ENCODE measurements around the gene SURF4.
"Not testable (repeated sequence)": the region's sequence is repeated elsewhere in the genome, so short reads cannot be mapped to it uniquely, and the experiment has no call there.

The SURF4 gene

GRCh38 chr9:133378408-133378962, 2.6 kb upstream of the SURF4 start:
- TF ChIP-seq CTCF (conservative IDR thresholded peaks at IDR 0.05), result no peak
- H3K27ac ChIP-seq, result no peak overlapping the region

GRCh38 chr9:133377721-133378216, 1.9 kb upstream of the SURF4 start:
- no peak for TF ChIP-seq CTCF (conservative IDR thresholded peaks at IDR 0.05)
- no peak overlapping the region for H3K27ac ChIP-seq

DNA sequence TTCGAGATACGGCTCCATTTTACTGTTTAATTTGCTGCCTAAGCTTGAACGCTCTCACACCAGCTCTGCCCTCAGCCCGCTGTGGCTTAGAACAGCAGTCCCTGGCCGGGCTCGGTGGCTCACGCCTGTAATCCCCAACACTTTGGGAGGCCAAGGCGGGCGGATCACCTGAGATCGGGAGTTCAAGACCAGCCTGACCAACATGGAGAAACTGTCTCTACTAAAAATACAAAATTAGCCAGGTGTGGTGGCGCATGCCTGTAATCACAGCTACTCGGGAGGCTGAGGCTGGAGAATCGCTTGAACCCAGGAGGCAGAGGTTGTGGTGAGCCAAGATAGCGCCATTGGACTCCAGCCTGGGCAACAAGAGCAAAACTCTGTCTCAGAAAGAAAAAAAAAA, 1.4 kb upstream of the SURF4 start:
- not testable (repeated sequence) for H3K27ac ChIP-seq

DNA sequence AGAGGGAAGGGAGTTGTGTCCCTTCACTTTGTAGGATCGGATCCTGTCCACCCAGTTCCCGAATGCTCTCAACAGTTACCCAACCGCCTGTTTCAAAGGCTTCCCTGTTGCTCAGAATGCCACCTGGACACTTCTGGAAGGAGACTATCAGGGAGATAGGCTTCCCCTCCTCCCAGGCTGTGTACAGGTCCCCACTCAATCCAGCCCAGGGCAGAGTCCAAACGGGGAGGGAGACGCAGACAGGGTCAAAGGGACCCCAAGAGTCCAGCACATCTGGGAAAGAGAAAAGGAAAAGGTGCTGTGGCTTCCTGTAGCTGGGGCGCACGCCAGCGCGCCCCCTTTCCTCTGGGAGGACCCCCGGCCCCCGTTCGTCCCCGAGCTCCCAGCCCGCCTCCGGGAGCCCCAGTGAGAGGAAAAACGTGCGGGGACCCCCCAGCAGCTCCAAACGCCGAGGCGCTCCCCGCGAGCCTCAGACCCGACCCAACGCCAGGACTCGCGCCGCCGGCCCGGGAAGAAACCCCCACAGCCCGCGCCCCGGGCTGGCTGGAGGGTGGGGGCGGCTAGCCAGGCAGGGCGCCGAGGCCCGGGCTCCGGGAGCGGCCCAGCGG, 640 bp downstream of the SURF4 start:
- peak; percentile 45 for TF ChIP-seq CTCF (conservative IDR thresholded peaks at IDR 0.05)
- peak overlapping the region; percentile 98 for H3K27ac ChIP-seq

DNA sequence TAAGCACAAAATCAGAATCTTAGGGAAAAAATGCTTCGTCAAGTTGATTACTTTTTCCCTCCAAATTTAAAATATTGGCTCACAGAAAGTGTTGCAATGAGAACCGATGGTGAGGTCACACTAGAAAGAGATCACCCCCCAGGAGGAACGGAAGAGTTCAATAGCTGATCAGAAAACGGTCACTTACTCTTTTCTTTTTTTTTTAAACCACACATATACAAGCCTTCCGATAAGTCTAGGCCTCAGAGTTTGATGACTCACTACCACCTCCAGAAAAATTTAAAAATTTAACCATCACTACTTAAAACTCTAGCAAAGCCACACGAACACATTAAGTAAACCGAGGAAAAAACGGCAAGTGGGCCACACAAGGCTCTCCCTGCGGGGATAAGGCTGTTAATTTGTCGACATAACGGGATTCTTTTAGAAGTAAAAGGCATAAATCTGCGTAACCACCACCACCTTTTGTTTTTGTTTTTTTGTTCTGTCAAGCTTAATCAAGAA, 1.2 kb downstream of the SURF4 start:
- H3K27ac ChIP-seq, result peak overlapping the region; percentile 98
- TF ChIP-seq CTCF (conservative IDR thresholded peaks at IDR 0.05), result no peak

DNA sequence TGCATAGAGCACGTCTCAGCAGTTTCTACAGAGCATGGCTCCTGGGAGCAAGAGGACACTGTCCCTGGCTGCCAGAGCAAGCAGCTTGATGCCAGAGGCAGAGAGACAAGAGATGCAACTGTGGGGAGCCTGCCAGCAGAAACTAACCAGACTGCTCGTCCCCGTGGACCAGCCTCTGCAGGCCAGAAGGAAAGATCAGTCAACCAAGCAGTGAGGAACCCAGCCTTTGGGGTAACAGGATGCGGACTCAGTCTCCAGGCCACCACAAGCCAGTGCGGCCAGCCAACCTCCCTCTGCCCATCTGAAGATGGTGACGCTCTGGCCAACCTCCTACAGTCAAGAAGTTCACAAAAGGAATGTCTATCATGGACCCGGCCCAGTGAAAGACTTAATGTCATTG, 3.7 kb downstream of the SURF4 start:
- H3K27ac ChIP-seq, result peak overlapping the region; percentile 98
- TF ChIP-seq CTCF (conservative IDR thresholded peaks at IDR 0.05), result no peak

- peak overlapping the region; percentile 98 for H3K27ac ChIP-seq
- no peak for TF ChIP-seq CTCF (conservative IDR thresholded peaks at IDR 0.05)
These were observed 4.6 kb downstream of the SURF4 start for GRCh38 chr9:133371261-133371711.

DNA sequence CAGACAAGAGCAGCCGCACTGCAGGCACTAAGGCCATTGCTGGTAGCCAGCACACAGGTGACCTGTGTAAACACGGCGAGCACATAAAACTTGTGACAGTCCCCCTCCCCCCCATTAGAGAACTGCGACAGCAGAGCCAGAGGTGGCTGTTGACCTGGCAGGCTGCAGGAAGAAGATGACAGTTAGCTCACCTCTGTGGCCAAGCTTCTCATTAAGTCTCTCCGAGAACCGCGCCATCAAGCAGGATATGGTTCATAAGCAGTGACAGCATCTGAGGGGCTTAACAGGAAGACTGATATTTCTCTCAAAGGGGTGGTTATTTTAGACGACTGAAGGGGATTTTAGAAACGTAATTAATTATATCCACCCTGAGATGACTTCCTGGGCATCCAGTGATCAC, 5.2 kb downstream of the SURF4 start:
- H3K27ac ChIP-seq, result peak overlapping the region; percentile 98
- no peak for TF ChIP-seq CTCF (conservative IDR thresholded peaks at IDR 0.05)
